GM12878 (cell line): Measurements from ENCODE around the gene SLC25A45.

Source experiments
- BCL11A ChIP-seq: IDR thresholded peaks from 2 replicates; pipeline ENCODE4 v1.6.1; 2011; ENCODE audit warnings: low read depth, low read length
- BHLHE40 ChIP-seq, 2 experiments: fragments of 450-650 bp in 1 of 2; IDR thresholded peaks; 2 replicates each; pipeline ENCODE4 v1.6.1; 2011 to 2017; ENCODE audit warnings: low read depth in 2 of 2, borderline replicate concordance in 1 of 2, improper control_type of control experiment in 1 of 2, low read length in 1 of 2, mild to moderate bottlenecking in 1 of 2
- EGR1 ChIP-seq, 2 experiments: IDR thresholded peaks; 1 replicate in 1 of 2; 2 replicates in 1 of 2; pipeline ENCODE4 v1.6.1; 2011 to 2012; ENCODE audit warnings: low read depth in 2 of 2, low read length in 2 of 2, borderline replicate concordance in 1 of 2, mild to moderate bottlenecking in 1 of 2, moderate library complexity in 1 of 2
- EZH2 ChIP-seq: IDR thresholded peaks from 2 replicates; pipeline ENCODE4 v1.6.1; 2012; ENCODE audit warnings: low read depth, mild to moderate bottlenecking, control low read depth, inconsistent platforms, low read length, borderline replicate concordance; ENCODE audit not compliant: control insufficient read depth
- GABPA ChIP-seq: IDR thresholded peaks from 2 replicates; pipeline ENCODE4 v1.6.1; 2014; ENCODE audit warnings: antibody characterized with exemption, low read depth, mild to moderate bottlenecking, inconsistent platforms
- JUND ChIP-seq: IDR thresholded peaks from 2 replicates; pipeline ENCODE4 v1.6.1; 2012; ENCODE audit warnings: low read depth, mild to moderate bottlenecking, low read length, improper control_type of control experiment, moderate library complexity
- MAX ChIP-seq: IDR thresholded peaks from 2 replicates; pipeline ENCODE4 v1.6.1; 2012; ENCODE audit warnings: low read depth, low read length, improper control_type of control experiment
- POLR2A ChIP-seq: IDR thresholded peaks from 2 replicates; pipeline ENCODE4 v1.6.1; 2011; ENCODE audit warnings: low read depth, mild to moderate bottlenecking, low read length
- SIN3A ChIP-seq: IDR thresholded peaks from 2 replicates; pipeline ENCODE4 v1.6.1; 2012; ENCODE audit warnings: low read depth, low read length, improper control_type of control experiment
- TCF12 ChIP-seq: IDR thresholded peaks from 2 replicates; pipeline ENCODE4 v1.6.1; 2011; ENCODE audit warnings: low read depth, mild to moderate bottlenecking, low read length
- TF ChIP-seq, protein P1 (sequence below), 3 experiments: IDR thresholded peaks in 2 of 3; conservative IDR thresholded peaks in 1 of 3; 2 replicates each; pipeline ENCODE4 v1.5.1; 2011; ENCODE audit warnings: low read depth in 3 of 3, low read length in 3 of 3, mild to moderate bottlenecking in 3 of 3, control low read depth in 2 of 3, moderate library complexity in 2 of 3, inconsistent platforms in 1 of 3, mixed read lengths in 1 of 3; ENCODE audit not compliant: control insufficient read depth in 2 of 3, insufficient read depth in 1 of 3; ENCODE audit errors: extremely low read depth in 1 of 3

DNA sequence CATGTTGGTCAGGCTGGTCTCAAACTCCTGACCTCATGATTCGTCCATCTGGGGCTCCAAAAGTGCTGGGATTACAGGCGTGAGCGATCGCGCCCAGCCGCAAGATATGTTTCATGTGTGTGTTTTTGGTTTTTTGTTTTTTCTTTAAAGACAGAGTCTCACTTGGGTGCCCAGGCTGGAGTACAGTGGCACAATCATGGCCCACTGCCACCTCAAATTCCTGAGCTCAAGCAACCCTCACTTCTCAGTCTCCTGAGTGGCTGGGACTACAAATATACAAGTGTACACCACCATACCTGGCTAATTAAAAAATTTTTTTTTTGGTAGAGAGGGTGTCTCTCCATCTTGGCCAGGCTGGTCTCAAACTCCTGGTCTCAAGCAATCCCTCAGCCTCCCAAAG lies 19.5 kb downstream of the SLC25A45 start:
- TF ChIP-seq BCL11A (no peak), JUND (no peak), POLR2A (no peak), GABPA (no peak), MAX (no peak), BHLHE40 (IDR thresholded peaks at IDR 0.05; ENCODE audit: borderline replicate concordance in 1 of 2, low read depth in 2 of 2, low read length in 1 of 2) (no peak), TCF12 (no peak), SIN3A (no peak), EZH2 (no peak), EGR1 (IDR thresholded peaks at IDR 0.05; ENCODE audit: borderline replicate concordance in 1 of 2, low read depth in 2 of 2, low read length in 2 of 2) (no peak)
- TF ChIP-seq, protein P1, sequence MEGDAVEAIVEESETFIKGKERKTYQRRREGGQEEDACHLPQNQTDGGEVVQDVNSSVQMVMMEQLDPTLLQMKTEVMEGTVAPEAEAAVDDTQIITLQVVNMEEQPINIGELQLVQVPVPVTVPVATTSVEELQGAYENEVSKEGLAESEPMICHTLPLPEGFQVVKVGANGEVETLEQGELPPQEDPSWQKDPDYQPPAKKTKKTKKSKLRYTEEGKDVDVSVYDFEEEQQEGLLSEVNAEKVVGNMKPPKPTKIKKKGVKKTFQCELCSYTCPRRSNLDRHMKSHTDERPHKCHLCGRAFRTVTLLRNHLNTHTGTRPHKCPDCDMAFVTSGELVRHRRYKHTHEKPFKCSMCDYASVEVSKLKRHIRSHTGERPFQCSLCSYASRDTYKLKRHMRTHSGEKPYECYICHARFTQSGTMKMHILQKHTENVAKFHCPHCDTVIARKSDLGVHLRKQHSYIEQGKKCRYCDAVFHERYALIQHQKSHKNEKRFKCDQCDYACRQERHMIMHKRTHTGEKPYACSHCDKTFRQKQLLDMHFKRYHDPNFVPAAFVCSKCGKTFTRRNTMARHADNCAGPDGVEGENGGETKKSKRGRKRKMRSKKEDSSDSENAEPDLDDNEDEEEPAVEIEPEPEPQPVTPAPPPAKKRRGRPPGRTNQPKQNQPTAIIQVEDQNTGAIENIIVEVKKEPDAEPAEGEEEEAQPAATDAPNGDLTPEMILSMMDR (IDR thresholded peaks at IDR 0.05 in 2 of 3, conservative IDR thresholded peaks at IDR 0.05 in 1 of 3; ENCODE audit: control insufficient read depth in 2 of 3, extremely low read depth in 1 of 3, insufficient read depth in 1 of 3, low read depth in 3 of 3, low read length in 3 of 3) = no peak
